Stimulated activated naive CD8-positive, alpha-beta T cell treated with anti-CD3 and anti-CD28 coated beads, Interleukin-15, amount 100 ng/mL, for 72 hours (primary cell): ENCODE measurements around the gene SH3GLB2.

ENCODE experiments used
- ATAC-seq: fragments of 150-1000 bp; cut with Tn5 transposase; 2 replicates; pipeline ENCODE4 v1.10.0; 2021; ENCODE audit warnings: mild to moderate bottlenecking, moderate library complexity
- DNase-seq, 2 donors: peaks; one replicate each; pipeline ENCODE4 v3.0.0; 2021 to 2022
- H3K27ac Mint-ChIP-seq, 2 donors: one replicate each; pipeline ENCODE4 v1.8.0; 2022; ENCODE audit warnings: mild to moderate bottlenecking in 2 of 2, mixed read lengths in 2 of 2, moderate library complexity in 2 of 2
- H3K27me3 Mint-ChIP-seq: one replicate; pipeline ENCODE4 v1.8.0; 2022; ENCODE audit warnings: mixed read lengths
- H3K4me1 Mint-ChIP-seq: one replicate; pipeline ENCODE4 v1.8.0; 2022; ENCODE audit warnings: mild to moderate bottlenecking, mixed read lengths
- H3K4me3 Mint-ChIP-seq, 2 donors: one replicate each; pipeline ENCODE4 v1.8.0; 2022; ENCODE audit warnings: mild to moderate bottlenecking in 2 of 2, mixed read lengths in 2 of 2, moderate library complexity in 1 of 2
- H3K9me3 Mint-ChIP-seq, 2 donors: one replicate each; pipeline ENCODE4 v1.8.0; 2022; ENCODE audit warnings: mixed read lengths in 2 of 2

The SH3GLB2 gene

GRCh38 chr9:129033216-129033615, 5.1 kb upstream of the SH3GLB2 start:
- no peak overlapping the region for H3K4me3 Mint-ChIP-seq
- DNase-seq (no peak), ATAC-seq (no peak)
- H3K27me3 Mint-ChIP-seq = no peaks in the 10 kb centered on the region
- no peaks in the 10 kb centered on the region for H3K9me3 Mint-ChIP-seq
- H3K27ac Mint-ChIP-seq = no peak overlapping the region
- peaks cover 30% of the 10 kb centered on the region for H3K4me1 Mint-ChIP-seq

GRCh38 chr9:129032541-129033159, 4.5 kb upstream of the SH3GLB2 start:
- Mint-ChIP-seq H3K4me3 (no peak overlapping the region), H3K27ac (no peak overlapping the region), H3K9me3 (no peaks in the 10 kb centered on the region), H3K4me1 (peaks cover 25% of the 10 kb centered on the region), H3K27me3 (no peaks in the 10 kb centered on the region)
- no peak for ATAC-seq
- DNase-seq = no peak

GRCh38 chr9:129031514-129031913, 3.4 kb upstream of the SH3GLB2 start:
- Mint-ChIP-seq H3K9me3 (no peaks in the 10 kb centered on the region), H3K27ac (no peak overlapping the region)

GRCh38 chr9:129030191-129030590, 2.1 kb upstream of the SH3GLB2 start:
- DNase-seq = no peak
- peaks cover 32% of the 10 kb centered on the region for H3K4me1 Mint-ChIP-seq
- no peaks in the 10 kb centered on the region for H3K27me3 Mint-ChIP-seq
- no peaks in the 10 kb centered on the region for H3K9me3 Mint-ChIP-seq
- H3K27ac Mint-ChIP-seq = peak overlapping the region in 1 of 2 donors; percentile 52
- no peak overlapping the region for H3K4me3 Mint-ChIP-seq
- ATAC-seq = no peak

More at GRCh38 chr9:129031514-129031913, 3.4 kb upstream of the SH3GLB2 start:
- DNase-seq = no peak
- Mint-ChIP-seq H3K4me3 (no peak overlapping the region), H3K27me3 (no peaks in the 10 kb centered on the region), H3K4me1 (peaks cover 25% of the 10 kb centered on the region)
- ATAC-seq = no peak

GRCh38 chr9:129027685-129028191, 393 bp downstream of the SH3GLB2 start:
- Mint-ChIP-seq H3K27me3 (no peaks in the 10 kb centered on the region), H3K4me1 (peaks cover 39% of the 10 kb centered on the region), H3K27ac (peak overlapping the region in 1 of 2 donors; percentile 92), H3K9me3 (no peaks in the 10 kb centered on the region), H3K4me3 (peak overlapping the region; percentile 95 to 96)
- DNase-seq (peak in 1 of 2 donors; percentile 79), ATAC-seq (peak; percentile 88)

GRCh38 chr9:129027224-129027684, 877 bp downstream of the SH3GLB2 start:
- no peak for ATAC-seq
- peaks cover 43% of the 10 kb centered on the region for H3K4me1 Mint-ChIP-seq
- H3K4me3 Mint-ChIP-seq = peak overlapping the region; percentile 95 to 96
- no peaks in the 10 kb centered on the region for H3K27me3 Mint-ChIP-seq
- H3K9me3 Mint-ChIP-seq = no peaks in the 10 kb centered on the region
- peak overlapping the region; percentile 92 to 95 for H3K27ac Mint-ChIP-seq
- no peak for DNase-seq

- DNase-seq = no peak
- peaks cover 50% of the 10 kb centered on the region for H3K4me1 Mint-ChIP-seq
- H3K9me3 Mint-ChIP-seq = no peaks in the 10 kb centered on the region
- no peaks in the 10 kb centered on the region for H3K27me3 Mint-ChIP-seq
- peak overlapping the region; percentile 95 to 96 for H3K4me3 Mint-ChIP-seq
- no peak overlapping the region for H3K27ac Mint-ChIP-seq
- no peak for ATAC-seq
Measured at GRCh38 chr9:129026442-129027223, 1.5 kb downstream of the SH3GLB2 start.

GRCh38 chr9:129023908-129024233, 4.3 kb downstream of the SH3GLB2 start:
- Mint-ChIP-seq H3K9me3 (no peaks in the 10 kb centered on the region), H3K4me3 (no peak overlapping the region), H3K4me1 (peaks cover 50% of the 10 kb centered on the region), H3K27ac (peak overlapping the region in 1 of 2 donors; percentile 27), H3K27me3 (no peaks in the 10 kb centered on the region)
- DNase-seq (no peak), ATAC-seq (no peak)

GRCh38 chr9:129023036-129023907, 4.9 kb downstream of the SH3GLB2 start:
- Mint-ChIP-seq H3K4me1 (peaks cover 50% of the 10 kb centered on the region), H3K27me3 (no peaks in the 10 kb centered on the region), H3K4me3 (no peak overlapping the region), H3K27ac (peak overlapping the region in 1 of 2 donors; percentile 75), H3K9me3 (no peaks in the 10 kb centered on the region)
- ATAC-seq (no peak), DNase-seq (no peak)

GRCh38 chr9:129022037-129022436, 6.1 kb downstream of the SH3GLB2 start:
- no peaks in the 10 kb centered on the region for H3K27me3 Mint-ChIP-seq
- ATAC-seq (no peak), DNase-seq (no peak)
- H3K27ac Mint-ChIP-seq = peak overlapping the region in 1 of 2 donors; percentile 77
- no peaks in the 10 kb centered on the region for H3K9me3 Mint-ChIP-seq
- peaks cover 43% of the 10 kb centered on the region for H3K4me1 Mint-ChIP-seq
- H3K4me3 Mint-ChIP-seq = no peak overlapping the region

GRCh38 chr9:129021091-129021490, 7.0 kb downstream of the SH3GLB2 start:
- Mint-ChIP-seq H3K4me3 (no peak overlapping the region), H3K27ac (peak overlapping the region; percentile 9 to 22), H3K9me3 (no peaks in the 10 kb centered on the region), H3K4me1 (peaks cover 33% of the 10 kb centered on the region), H3K27me3 (no peaks in the 10 kb centered on the region)
- ATAC-seq = no peak
- DNase-seq = no peak

GRCh38 chr9:129014608-129015007, 13.5 kb downstream of the SH3GLB2 start:
- H3K4me3 Mint-ChIP-seq = no peak overlapping the region
- H3K9me3 Mint-ChIP-seq = no peaks in the 10 kb centered on the region
- no peak overlapping the region for H3K27ac Mint-ChIP-seq

GRCh38 chr9:129014124-129014523, 14.0 kb downstream of the SH3GLB2 start:
- DNase-seq (no peak), ATAC-seq (no peak)
- Mint-ChIP-seq H3K9me3 (no peaks in the 10 kb centered on the region), H3K27me3 (no peaks in the 10 kb centered on the region), H3K4me1 (no peaks in the 10 kb centered on the region), H3K4me3 (no peak overlapping the region), H3K27ac (no peak overlapping the region)

More at GRCh38 chr9:129014608-129015007, 13.5 kb downstream of the SH3GLB2 start:
- no peak for ATAC-seq
- DNase-seq = no peak
- Mint-ChIP-seq H3K4me1 (no peaks in the 10 kb centered on the region), H3K27me3 (no peaks in the 10 kb centered on the region)

- no peak for ATAC-seq
- H3K4me1 Mint-ChIP-seq = no peaks in the 10 kb centered on the region
- no peaks in the 10 kb centered on the region for H3K27me3 Mint-ChIP-seq
- no peaks in the 10 kb centered on the region for H3K9me3 Mint-ChIP-seq
- H3K4me3 Mint-ChIP-seq = no peak overlapping the region
- no peak for DNase-seq
- H3K27ac Mint-ChIP-seq = no peak overlapping the region
Measured at GRCh38 chr9:129013674-129014073, 14.5 kb downstream of the SH3GLB2 start.

- DNase-seq (no peak), ATAC-seq (no peak)
- no peaks in the 10 kb centered on the region for H3K27me3 Mint-ChIP-seq
- H3K4me1 Mint-ChIP-seq = peaks cover 1% of the 10 kb centered on the region
- no peak overlapping the region for H3K4me3 Mint-ChIP-seq
- peak overlapping the region in 1 of 2 donors; percentile 89 for H3K27ac Mint-ChIP-seq
- no peaks in the 10 kb centered on the region for H3K9me3 Mint-ChIP-seq
Measured at GRCh38 chr9:129012893-129013448, 15.2 kb downstream of the SH3GLB2 start.
